GM21619 (cell line): Measurements from ENCODE around the gene HSPB3.
"Not testable (repeated sequence)": the region's sequence is repeated elsewhere in the genome, so short reads cannot be mapped to it uniquely, and the experiment has no call there.

ENCODE experiments used
- ATAC-seq: cut with Tn5 transposase; IDR thresholded peaks from one replicate; pipeline ENCODE4 v1.9.1; 2021; ENCODE audit not compliant: unreplicated experiment

Gene HSPB3

DNA sequence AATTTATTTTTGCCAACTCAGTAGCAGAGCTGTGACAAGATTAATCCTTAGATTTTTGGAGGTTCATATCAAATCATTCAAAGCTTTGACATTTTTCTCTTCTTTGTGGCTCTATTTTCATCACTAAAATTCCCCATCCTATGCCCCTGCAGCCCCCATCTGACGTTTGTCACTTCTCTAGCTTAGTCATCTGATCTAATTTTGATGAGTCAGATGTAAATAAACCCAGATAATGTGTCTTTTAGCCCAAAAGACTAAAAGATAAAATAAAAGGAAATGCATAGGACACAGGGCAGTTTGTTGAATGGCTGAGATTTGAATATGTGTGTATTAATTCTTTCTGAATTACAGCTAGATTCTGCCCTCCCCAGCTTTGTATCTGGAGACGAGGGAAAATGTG, 897 bp upstream of the HSPB3 start:
- ATAC-seq = no peak

DNA sequence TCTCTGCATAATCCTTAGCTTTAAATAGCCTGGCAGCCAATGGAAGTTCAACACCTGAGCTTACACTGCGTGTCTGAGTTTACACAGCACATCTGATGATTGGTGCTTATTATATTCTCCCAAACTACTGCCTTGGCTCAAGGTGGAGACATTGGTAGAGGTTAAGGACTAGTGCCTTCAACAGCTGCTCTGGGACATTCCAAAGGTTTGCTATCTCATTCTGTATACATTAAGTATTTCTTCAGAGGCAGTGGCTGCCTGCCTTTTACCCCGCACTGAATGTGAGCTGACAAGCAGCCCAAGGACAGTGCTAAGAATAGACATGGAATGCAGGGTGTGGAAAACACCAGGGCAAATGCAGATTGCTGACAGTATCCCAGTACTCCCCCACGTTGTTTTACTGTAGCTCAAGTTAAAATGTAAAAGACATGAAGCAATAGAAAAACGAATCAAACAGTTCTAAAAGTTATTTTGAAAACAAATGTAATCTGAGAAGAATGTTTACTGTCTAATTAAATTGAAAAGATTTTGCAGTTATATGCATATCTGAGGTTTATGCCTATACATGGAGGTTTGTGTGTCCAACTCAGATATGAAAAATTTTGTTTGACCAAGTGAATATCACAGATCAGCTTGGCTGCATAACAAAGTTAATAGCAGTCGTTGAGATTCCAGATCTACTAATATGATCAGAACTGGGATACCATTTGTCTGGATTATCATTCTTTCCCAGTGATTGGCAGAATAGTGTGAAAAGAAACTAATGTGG, 1.8 kb downstream of the HSPB3 start:
- no peak for ATAC-seq

DNA sequence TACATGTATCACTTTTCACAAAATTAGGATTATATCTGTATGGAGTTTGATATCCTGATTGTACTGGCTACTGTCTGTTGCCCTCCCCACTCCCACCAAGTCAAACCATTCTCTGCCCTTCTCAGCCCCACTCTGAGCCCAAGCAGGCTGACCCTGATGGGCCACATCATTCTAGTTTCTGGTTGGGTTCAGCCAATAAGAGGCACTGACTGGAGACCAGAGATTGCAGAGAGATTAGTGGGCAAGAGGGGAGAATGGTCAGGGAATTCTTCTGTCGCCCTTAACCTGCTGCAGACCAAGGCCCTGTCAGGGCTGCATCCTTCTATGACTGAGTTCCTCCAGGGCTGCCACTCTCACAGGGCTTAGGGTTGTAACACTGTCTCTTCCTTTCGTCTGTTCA, 2.7 kb downstream of the HSPB3 start:
- ATAC-seq = no peak

DNA sequence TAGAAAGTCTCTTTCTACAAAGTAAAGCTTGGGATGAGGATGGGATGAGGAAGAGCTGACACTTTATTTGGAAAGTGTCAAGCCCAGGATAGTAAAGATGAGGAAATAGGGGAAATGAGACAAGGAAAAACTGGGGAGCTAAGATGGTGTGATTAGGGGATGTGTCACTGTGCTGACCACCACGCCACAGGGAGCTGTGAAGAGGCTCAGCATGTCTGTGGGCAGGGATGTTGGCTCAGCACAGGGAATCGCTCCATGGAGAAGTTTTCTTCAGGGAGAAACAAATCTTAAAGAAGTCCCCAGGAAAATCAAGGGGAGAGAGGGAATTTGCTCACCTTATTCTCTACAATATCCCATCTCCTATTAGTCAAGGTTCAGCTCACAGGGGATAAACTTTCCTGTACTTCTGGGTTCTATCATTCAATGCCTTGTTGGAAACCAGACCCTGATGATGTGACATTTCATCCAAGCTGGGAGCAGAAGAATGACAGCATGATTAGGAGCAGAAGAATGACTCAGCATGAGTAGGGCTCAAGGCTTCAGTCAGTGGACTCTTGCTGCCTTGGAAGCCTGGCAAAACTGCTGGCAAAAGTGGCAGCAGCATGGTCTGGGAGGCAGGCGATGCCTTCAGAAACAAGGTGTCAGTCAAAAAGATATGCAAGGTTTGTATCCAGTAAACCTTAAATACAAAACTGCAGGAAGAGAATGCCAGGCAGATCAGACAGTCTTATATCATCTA, 4.9 kb downstream of the HSPB3 start:
- ATAC-seq = no peak

DNA sequence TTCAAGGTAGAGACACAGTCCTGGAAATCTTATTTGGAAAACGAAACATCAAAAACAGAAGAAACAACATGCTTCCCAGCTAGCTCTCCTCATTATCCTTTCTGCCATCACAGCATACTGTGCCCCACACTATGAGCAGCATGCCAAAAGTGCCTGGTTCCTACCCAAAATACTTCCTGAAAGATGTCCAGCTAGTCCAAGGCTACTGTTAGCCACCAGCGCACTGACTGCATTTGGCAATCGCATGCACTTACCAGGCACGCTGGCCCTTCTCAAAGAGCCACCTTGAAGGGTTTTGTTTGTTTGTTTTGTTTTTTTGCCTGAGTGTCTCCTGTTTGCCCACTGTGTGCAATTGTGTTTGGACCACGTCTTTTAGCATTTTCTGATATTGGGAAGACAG, 6.8 kb downstream of the HSPB3 start:
- ATAC-seq = no peak

DNA sequence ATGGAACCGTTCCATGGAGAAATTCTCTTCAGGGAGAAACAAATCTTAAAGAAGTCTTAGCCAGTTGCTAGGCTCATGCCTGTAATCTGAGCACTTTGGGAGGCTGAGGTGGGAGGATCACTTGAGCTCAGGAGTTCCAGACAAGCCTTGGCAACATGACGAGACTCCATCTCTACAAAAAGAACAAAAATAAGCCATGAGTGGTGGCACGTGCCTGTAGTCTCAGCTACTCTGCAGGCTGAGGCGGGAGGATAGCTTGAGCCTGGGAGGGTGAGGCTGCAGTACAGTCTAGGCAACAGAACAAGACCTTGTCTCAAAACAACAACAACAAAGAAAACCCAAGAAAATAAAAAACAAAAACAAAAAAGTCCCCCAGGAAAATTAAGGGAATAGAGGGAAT, 8.2 kb downstream of the HSPB3 start:
- ATAC-seq = no peak

GRCh38 chr5:54469622-54470021, 14.1 kb downstream of the HSPB3 start:
- peak; percentile 85 for ATAC-seq

DNA sequence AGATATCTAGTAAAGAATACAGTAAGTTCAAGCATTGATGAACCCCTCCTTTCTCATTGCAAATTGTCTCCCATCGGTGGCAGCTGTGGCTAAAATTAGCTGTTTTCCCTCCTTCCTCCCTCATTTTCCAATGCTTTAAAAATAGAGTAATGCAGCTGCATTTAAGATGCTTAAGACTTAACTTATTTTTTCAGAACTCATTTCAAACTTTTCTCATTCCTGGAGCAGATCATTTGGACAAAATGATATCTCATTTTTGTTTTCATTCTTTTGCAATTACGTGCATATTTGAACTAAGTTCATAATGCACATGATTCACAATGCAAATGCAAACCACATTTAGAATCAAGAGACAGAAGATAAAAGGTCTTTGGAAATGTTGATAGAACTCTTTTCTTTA, 14.6 kb downstream of the HSPB3 start:
- no peak for ATAC-seq

GRCh38 chr5:54470677-54471076, 15.2 kb downstream of the HSPB3 start:
- ATAC-seq = no peak

- no peak for ATAC-seq
Measured at GRCh38 chr5:54471398-54471797, 15.9 kb downstream of the HSPB3 start.

DNA sequence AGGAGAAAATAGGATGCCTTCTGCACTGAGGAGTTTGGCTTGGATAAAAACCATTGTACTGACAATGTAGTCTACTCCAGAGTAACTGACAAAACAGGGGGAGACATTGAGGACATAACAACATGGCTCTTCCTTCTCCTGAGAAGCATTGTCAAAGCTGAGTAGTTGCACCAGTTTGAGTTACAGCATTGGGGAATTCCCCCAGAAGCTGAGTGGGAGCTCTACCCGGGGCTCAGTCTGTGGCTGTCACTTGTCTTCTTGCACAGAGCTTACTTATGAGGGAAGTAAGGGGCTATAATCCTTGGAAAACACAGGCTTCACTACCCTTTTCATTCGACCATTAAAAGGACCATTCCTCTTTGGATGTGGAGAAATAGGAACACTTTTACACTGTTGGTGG, 21.2 kb downstream of the HSPB3 start:
- no peak for ATAC-seq

GRCh38 chr5:54477941-54478478, 22.5 kb downstream of the HSPB3 start:
- ATAC-seq = no peak

- no peak for ATAC-seq
Measured at GRCh38 chr5:54480296-54480695, 24.8 kb downstream of the HSPB3 start.

- ATAC-seq = no peak
Measured at GRCh38 chr5:54484219-54484894, 28.9 kb downstream of the HSPB3 start.

DNA sequence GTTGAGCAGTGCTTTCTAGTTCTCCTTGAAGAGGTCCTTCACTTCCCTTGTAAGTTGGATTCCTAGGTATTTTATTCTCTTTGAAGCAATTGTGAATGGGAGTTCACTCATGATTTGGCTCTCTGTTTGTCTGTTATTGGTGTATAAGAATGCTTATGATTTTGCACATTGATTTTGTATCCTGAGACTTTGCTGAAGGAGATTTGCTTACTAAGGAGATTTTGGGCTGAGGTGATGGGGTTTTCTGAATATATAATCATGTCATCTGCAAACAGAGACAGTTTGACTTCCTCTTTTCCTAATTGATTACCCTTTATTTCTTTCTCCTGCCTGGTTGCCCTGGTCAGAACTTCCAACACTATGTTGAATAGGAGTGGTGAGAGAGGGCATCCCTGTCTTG, 30.2 kb downstream of the HSPB3 start:
- not testable (repeated sequence) for ATAC-seq

- not testable (repeated sequence) for ATAC-seq
Measured at GRCh38 chr5:54489648-54489979, 34.1 kb downstream of the HSPB3 start.

DNA sequence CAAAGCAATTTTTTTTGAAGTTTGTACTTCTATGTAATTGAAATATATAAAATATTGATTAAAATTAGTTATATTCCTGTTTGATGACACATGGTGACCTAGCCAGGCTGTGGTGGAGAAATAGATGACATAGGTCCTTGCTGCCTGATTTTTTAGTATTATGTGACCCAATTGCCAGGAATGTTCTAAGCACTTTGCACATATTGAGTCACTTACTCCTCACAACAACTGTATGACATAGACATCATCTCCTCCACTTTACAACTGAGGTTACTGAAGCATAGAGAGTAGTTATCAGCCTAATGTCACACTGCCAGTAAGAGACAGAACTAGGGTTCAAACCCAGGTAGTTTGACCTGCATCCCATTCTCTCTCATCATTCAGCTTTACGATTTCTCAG, 35.8 kb downstream of the HSPB3 start:
- no peak for ATAC-seq

GRCh38 chr5:54492178-54492577, 36.7 kb downstream of the HSPB3 start:
- no peak for ATAC-seq

GRCh38 chr5:54495027-54495426, 39.5 kb downstream of the HSPB3 start:
- ATAC-seq = no peak
